ENCODE measurements around the gene SSC5D.
"Not testable (repeated sequence)": the region's sequence is repeated elsewhere in the genome, so short reads cannot be mapped to it uniquely, and the experiment has no call there.

SSC5D gene

GRCh38 chr19:55491546-55492360 lies 3.5 kb downstream of the SSC5D start:
- TF ChIP-seq PAX5 (IDR thresholded peaks at IDR 0.05; ENCODE audit: insufficient read depth, low read length, severe bottlenecking) (no peak), TAF1 (IDR thresholded peaks at IDR 0.05; ENCODE audit: low read depth, low read length) (no peak), POU2F2 (IDR thresholded peaks at IDR 0.05; ENCODE audit: low read depth, low read length) (no peak), POLR2AphosphoS5 (IDR thresholded peaks at IDR 0.05; ENCODE audit: low read depth, low read length) (no peak), POLR2A (IDR thresholded peaks at IDR 0.05; ENCODE audit: low read depth, low read length) (no peak), SPI1 (IDR thresholded peaks at IDR 0.05; ENCODE audit: low read depth, low read length) (no peak)
- no peak for DNase-seq (ENCODE audit: insufficient read length, low spot score)
- no peak for FAIRE-seq

GRCh38 chr19:55492362-55492944 lies 4.2 kb downstream of the SSC5D start:
- TF ChIP-seq POLR2A (IDR thresholded peaks at IDR 0.05; ENCODE audit: low read depth, low read length): no peak
- TF ChIP-seq SPI1 (IDR thresholded peaks at IDR 0.05; ENCODE audit: low read depth, low read length): no peak
- no peak for TF ChIP-seq TAF1 (IDR thresholded peaks at IDR 0.05; ENCODE audit: low read depth, low read length)
- no peak for TF ChIP-seq POU2F2 (IDR thresholded peaks at IDR 0.05; ENCODE audit: low read depth, low read length)
- no peak for TF ChIP-seq PAX5 (IDR thresholded peaks at IDR 0.05; ENCODE audit: insufficient read depth, low read length, severe bottlenecking)
- TF ChIP-seq POLR2AphosphoS5 (IDR thresholded peaks at IDR 0.05; ENCODE audit: low read depth, low read length): no peak
- DNase-seq (ENCODE audit: insufficient read length, low spot score) (no peak), FAIRE-seq (no peak)

GRCh38 chr19:55493052-55493644 lies 4.9 kb downstream of the SSC5D start:
- TF ChIP-seq TAF1 (IDR thresholded peaks at IDR 0.05; ENCODE audit: low read depth, low read length): no peak
- TF ChIP-seq POLR2AphosphoS5 (IDR thresholded peaks at IDR 0.05; ENCODE audit: low read depth, low read length): no peak
- no peak for TF ChIP-seq POLR2A (IDR thresholded peaks at IDR 0.05; ENCODE audit: low read depth, low read length)
- TF ChIP-seq POU2F2 (IDR thresholded peaks at IDR 0.05; ENCODE audit: low read depth, low read length): no peak
- no peak for TF ChIP-seq PAX5 (IDR thresholded peaks at IDR 0.05; ENCODE audit: insufficient read depth, low read length, severe bottlenecking)
- TF ChIP-seq SPI1 (IDR thresholded peaks at IDR 0.05; ENCODE audit: low read depth, low read length): no peak
- no peak for FAIRE-seq
- DNase-seq (ENCODE audit: insufficient read length, low spot score): no peak

- DNase-seq (ENCODE audit: insufficient read length, low spot score) (no peak), FAIRE-seq (no peak)
- no peak for TF ChIP-seq POLR2AphosphoS5 (IDR thresholded peaks at IDR 0.05; ENCODE audit: low read depth, low read length)
- no peak for TF ChIP-seq SPI1 (IDR thresholded peaks at IDR 0.05; ENCODE audit: low read depth, low read length)
- TF ChIP-seq TAF1 (IDR thresholded peaks at IDR 0.05; ENCODE audit: low read depth, low read length): no peak
- no peak for TF ChIP-seq POU2F2 (IDR thresholded peaks at IDR 0.05; ENCODE audit: low read depth, low read length)
- TF ChIP-seq PAX5 (IDR thresholded peaks at IDR 0.05; ENCODE audit: insufficient read depth, low read length, severe bottlenecking): no peak
- no peak for TF ChIP-seq POLR2A (IDR thresholded peaks at IDR 0.05; ENCODE audit: low read depth, low read length)
Measured at GRCh38 chr19:55493645-55494171, 5.5 kb downstream of the SSC5D start.

- DNase-seq (ENCODE audit: insufficient read length, low spot score) (no peak), FAIRE-seq (no peak)
- TF ChIP-seq SPI1 (IDR thresholded peaks at IDR 0.05; ENCODE audit: low read depth, low read length) (no peak), PAX5 (IDR thresholded peaks at IDR 0.05; ENCODE audit: insufficient read depth, low read length, severe bottlenecking) (no peak), TAF1 (IDR thresholded peaks at IDR 0.05; ENCODE audit: low read depth, low read length) (no peak), POU2F2 (IDR thresholded peaks at IDR 0.05; ENCODE audit: low read depth, low read length) (no peak), POLR2A (IDR thresholded peaks at IDR 0.05; ENCODE audit: low read depth, low read length) (no peak), POLR2AphosphoS5 (IDR thresholded peaks at IDR 0.05; ENCODE audit: low read depth, low read length) (no peak)
Measured at GRCh38 chr19:55494172-55494761, 6.0 kb downstream of the SSC5D start.

- FAIRE-seq (no peak), DNase-seq (ENCODE audit: insufficient read length, low spot score) (no peak)
- TF ChIP-seq POLR2A (IDR thresholded peaks at IDR 0.05; ENCODE audit: low read depth, low read length) (no peak), PAX5 (IDR thresholded peaks at IDR 0.05; ENCODE audit: insufficient read depth, low read length, severe bottlenecking) (no peak), POU2F2 (IDR thresholded peaks at IDR 0.05; ENCODE audit: low read depth, low read length) (no peak), POLR2AphosphoS5 (IDR thresholded peaks at IDR 0.05; ENCODE audit: low read depth, low read length) (no peak)
Measured at GRCh38 chr19:55495646-55496349, 7.6 kb downstream of the SSC5D start.

GRCh38 chr19:55496820-55497219 lies 8.6 kb downstream of the SSC5D start:
- FAIRE-seq; DNase-seq (ENCODE audit: insufficient read length, low spot score): not testable (repeated sequence)

- TF ChIP-seq POLR2AphosphoS5 (IDR thresholded peaks at IDR 0.05; ENCODE audit: low read depth, low read length) (no peak), SPI1 (IDR thresholded peaks at IDR 0.05; ENCODE audit: low read depth, low read length) (no peak), PAX5 (IDR thresholded peaks at IDR 0.05; ENCODE audit: insufficient read depth, low read length, severe bottlenecking) (no peak), TAF1 (IDR thresholded peaks at IDR 0.05; ENCODE audit: low read depth, low read length) (no peak), POU2F2 (IDR thresholded peaks at IDR 0.05; ENCODE audit: low read depth, low read length) (no peak), POLR2A (IDR thresholded peaks at IDR 0.05; ENCODE audit: low read depth, low read length) (no peak)
- DNase-seq (ENCODE audit: insufficient read length, low spot score): no peak
- no peak for FAIRE-seq
Measured at GRCh38 chr19:55497763-55498162, 9.5 kb downstream of the SSC5D start.

Data from GM12891 (cell line).